Tibial artery (tissue), 4 donors: ENCODE data around the gene PLA1A.

Experiments
- DNase-seq, 2 donors: peaks; one replicate each; pipeline ENCODE4 v3.0.0-alpha.2; 2019
- H3K27ac ChIP-seq, 2 donors: fragments of 200-600 bp; sonication (generic) in 1 of 2; 1 replicate in 1 of 2; 2 replicates in 1 of 2; pipeline ENCODE4 v1.5.1; 2018 to 2019; ENCODE audit warnings: mild to moderate bottlenecking in 1 of 2
- H3K27me3 ChIP-seq, 2 donors: fragments of 200-600 bp; sonication (generic) in 1 of 2; one replicate each; pipeline versions ENCODE4 v1.5.1 to v1.6.0; 2016 to 2019
- H3K36me3 ChIP-seq, 3 donors: fragments of 200-600 bp; sonication (generic) in 2 of 3; one replicate each; pipeline ENCODE4 v1.5.1; 2016 to 2019; ENCODE audit warnings: mild to moderate bottlenecking in 2 of 3
- H3K4me1 ChIP-seq, 4 donors: fragments of 200-600 bp; sonication (generic) in 2 of 4; 1 replicate in 3 of 4; 2 replicates in 1 of 4; pipeline ENCODE4 v1.5.1; 2016 to 2019
- H3K4me3 ChIP-seq, 2 donors: fragments of 200-600 bp; sonication (generic) in 1 of 2; 1 replicate in 1 of 2; 2 replicates in 1 of 2; pipeline ENCODE4 v1.5.1; 2018 to 2019; ENCODE audit warnings: mild to moderate bottlenecking in 2 of 2
- H3K9me3 ChIP-seq, 3 donors: fragments of 200-600 bp; sonication (generic) in 1 of 3; one replicate each; pipeline ENCODE4 v1.5.1; 2016 to 2019
- CTCF ChIP-seq, 2 experiments: fragments of 200-600 bp in 1 of 2; fragments of 450-650 bp in 1 of 2; IDR thresholded peaks; one replicate each; pipeline ENCODE4 v1.5.1; 2017 to 2019; ENCODE audit warnings: antibody characterized with exemption in 2 of 2, mild to moderate bottlenecking in 1 of 2, moderate library complexity in 1 of 2
- intact Hi-C: fragments of 100-400 bp; cut with DNase I; formaldehyde crosslinking; loops from one replicate; pipeline ENCODE4 v1.15.0; 2023; ENCODE audit warnings: low total_unique reads

Gene PLA1A

GRCh38 chr3:119639494-119640350 is 42.0 kb downstream of the PLA1A start:
- Histone ChIP-seq H3K4me1 (peaks cover 0 to 14% (median 2%) of the 10 kb centered on the region in 4 donors), H3K4me3 (no peak overlapping the region), H3K27me3 (no peaks in the 10 kb centered on the region), H3K36me3 (peaks cover 6 to 24% (median 12%) of the 10 kb centered on the region in 3 donors), H3K27ac (no peak overlapping the region), H3K9me3 (no peaks in the 10 kb centered on the region)
- intact Hi-C loops = loop anchor here (10.0 kb wide), 1 partner anchor 1635 kb away; no protein-coding TSS in a partner anchor
- no peak for DNase-seq
- no peak for TF ChIP-seq CTCF (IDR thresholded peaks at IDR 0.05)

GRCh38 chr3:119641416-119641815 is 43.7 kb downstream of the PLA1A start:
- Histone ChIP-seq H3K27me3 (no peaks in the 10 kb centered on the region), H3K4me3 (no peak overlapping the region), H3K4me1 (peaks cover 0 to 14% (median 2%) of the 10 kb centered on the region in 4 donors), H3K27ac (no peak overlapping the region), H3K36me3 (peaks cover 6 to 24% (median 12%) of the 10 kb centered on the region in 3 donors), H3K9me3 (no peaks in the 10 kb centered on the region)
- no peak for TF ChIP-seq CTCF (IDR thresholded peaks at IDR 0.05)
- no peak for DNase-seq
- intact Hi-C loops = loop anchor here (10.0 kb wide), 1 partner anchor 1633 kb away; no protein-coding TSS in a partner anchor

GRCh38 chr3:119642746-119643473 is 45.2 kb downstream of the PLA1A start:
- intact Hi-C loops = loop anchor here (10.0 kb wide), 1 partner anchor 1632 kb away; no protein-coding TSS in a partner anchor
- no peak for TF ChIP-seq CTCF (IDR thresholded peaks at IDR 0.05)
- Histone ChIP-seq H3K4me3 (no peak overlapping the region), H3K27me3 (no peaks in the 10 kb centered on the region), H3K36me3 (peaks cover 6 to 24% (median 12%) of the 10 kb centered on the region in 3 donors), H3K9me3 (no peaks in the 10 kb centered on the region), H3K4me1 (peaks cover 0 to 18% (median 1%) of the 10 kb centered on the region in 4 donors), H3K27ac (no peak overlapping the region)
- no peak for DNase-seq

GRCh38 chr3:119643528-119643927 is 45.8 kb downstream of the PLA1A start:
- H3K9me3 ChIP-seq = no peaks in the 10 kb centered on the region
- peaks cover 0 to 18% (median 3%) of the 10 kb centered on the region in 4 donors for H3K4me1 ChIP-seq
- H3K27me3 ChIP-seq = no peaks in the 10 kb centered on the region
- no peak overlapping the region for H3K4me3 ChIP-seq
- H3K27ac ChIP-seq = no peak overlapping the region
- H3K36me3 ChIP-seq = peaks cover 6 to 30% (median 12%) of the 10 kb centered on the region in 3 donors
- DNase-seq = no peak
- intact Hi-C loops = loop anchor here (10.0 kb wide), 1 partner anchor 1631 kb away; no protein-coding TSS in a partner anchor
- no peak for TF ChIP-seq CTCF (IDR thresholded peaks at IDR 0.05)

GRCh38 chr3:119644481-119644880 is 46.8 kb downstream of the PLA1A start:
- Histone ChIP-seq H3K36me3 (peaks cover 6 to 31% (median 12%) of the 10 kb centered on the region in 3 donors), H3K4me3 (no peak overlapping the region), H3K27me3 (no peaks in the 10 kb centered on the region), H3K27ac (no peak overlapping the region), H3K4me1 (peaks cover 0 to 15% (median 3%) of the 10 kb centered on the region in 4 donors), H3K9me3 (no peaks in the 10 kb centered on the region)
- no peak for TF ChIP-seq CTCF (IDR thresholded peaks at IDR 0.05)
- no peak for DNase-seq
- intact Hi-C loops = loop anchor here (10.0 kb wide), 1 partner anchor 1630 kb away; no protein-coding TSS in a partner anchor
